ENCODE results near the gene SDHAF1.

GRCh38 chr19:36006955-36007354 lies 12.0 kb downstream of the SDHAF1 start:
- TF ChIP-seq CTCF (conservative IDR thresholded peaks at IDR 0.05; ENCODE audit: low read length) = no peak
- no peak for TF ChIP-seq EZH2phosphoT487 (IDR thresholded peaks at IDR 0.05; ENCODE audit: borderline replicate concordance)

Measured in Loucy (cell line).